Measurements from ENCODE around the gene NUAK1. TPM values are rescaled to one million over a fixed set of nuclear protein-coding genes. Genes with fewer than 3 reads are reported as not detected.

The NUAK1 gene
- total and polyA plus RNA-seq, 3 experiments from 2014 or later = 0.16 TPM; not detected in 2

DNA sequence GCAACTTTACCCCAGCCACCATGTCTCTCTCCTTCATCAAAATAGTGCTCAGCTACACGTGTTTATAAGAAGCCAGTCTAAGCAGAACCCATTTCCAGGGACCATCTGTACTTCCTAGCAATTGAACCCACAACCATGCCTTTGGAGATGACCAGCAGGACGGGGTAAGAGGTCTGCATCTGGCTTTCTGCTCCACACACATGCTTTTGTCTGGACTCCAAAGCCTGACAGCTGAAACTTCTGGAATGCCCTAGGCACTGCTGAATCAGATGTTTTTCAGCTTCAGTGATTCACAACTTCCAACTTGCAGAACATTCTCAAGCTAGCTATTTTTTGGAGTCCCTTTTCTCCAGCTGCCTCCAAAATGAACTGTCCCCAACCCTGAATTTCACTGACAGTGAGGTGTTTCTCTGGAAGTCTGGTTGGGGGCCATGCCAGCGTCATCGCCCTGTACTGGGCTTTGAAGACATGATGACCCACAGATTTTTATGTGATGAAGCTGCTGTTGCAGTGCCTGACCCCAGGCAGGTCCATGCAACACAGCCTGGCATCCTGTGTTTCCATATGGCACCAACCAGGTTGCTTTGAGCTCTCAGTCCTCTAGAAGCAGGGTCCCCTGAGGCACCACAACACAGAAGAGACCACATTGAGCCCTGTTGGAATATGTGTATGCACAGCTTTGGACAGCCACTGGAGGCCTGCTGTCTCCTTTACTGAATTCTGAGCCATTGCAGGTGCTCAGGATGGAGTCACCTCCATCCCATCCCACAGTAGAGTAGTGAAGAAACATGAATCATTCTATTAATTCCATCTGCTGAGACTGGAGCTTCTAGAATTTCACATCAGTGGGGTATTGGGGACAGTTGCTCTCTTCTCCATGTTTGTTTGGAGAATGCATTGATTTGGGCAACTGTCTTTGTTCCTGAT lies 80.2 kb downstream of the NUAK1 start:
- no peaks in the 10 kb centered on the region for H3K36me3 Mint-ChIP-seq
- no peaks in the 10 kb centered on the region for H3K36me3 ChIP-seq (ENCODE audit: insufficient read depth, low read length)
- no peak for DNase-seq
- POLR2A ChIA-PET = no interaction called here
- no peak overlapping the region for H3K27ac Mint-ChIP-seq
- H3K4me1 ChIP-seq (ENCODE audit: insufficient read depth, low read length) = no peaks in the 10 kb centered on the region
- no peaks in the 10 kb centered on the region for H3K9me3 ChIP-seq (ENCODE audit: low read length)
- H3K4me1 Mint-ChIP-seq = no peaks in the 10 kb centered on the region
- peaks cover 4 to 10% (median 9%) of the 10 kb centered on the region in 5 donors for H3K9me3 Mint-ChIP-seq
- H3K27ac ChIP-seq (ENCODE audit: low read depth, low read length) = no peak overlapping the region
- CTCF ChIA-PET = no interaction called here
- H3K4me3 ChIP-seq (ENCODE audit: low read length) = no peak overlapping the region
- no peak overlapping the region for H3K4me3 Mint-ChIP-seq
- H3K27me3 Mint-ChIP-seq = peaks cover 1 to 5% of the 10 kb centered on the region in 2 donors
- H3K27me3 ChIP-seq (ENCODE audit: insufficient read depth, low read length, poor library complexity, severe bottlenecking) = no peaks in the 10 kb centered on the region

DNA sequence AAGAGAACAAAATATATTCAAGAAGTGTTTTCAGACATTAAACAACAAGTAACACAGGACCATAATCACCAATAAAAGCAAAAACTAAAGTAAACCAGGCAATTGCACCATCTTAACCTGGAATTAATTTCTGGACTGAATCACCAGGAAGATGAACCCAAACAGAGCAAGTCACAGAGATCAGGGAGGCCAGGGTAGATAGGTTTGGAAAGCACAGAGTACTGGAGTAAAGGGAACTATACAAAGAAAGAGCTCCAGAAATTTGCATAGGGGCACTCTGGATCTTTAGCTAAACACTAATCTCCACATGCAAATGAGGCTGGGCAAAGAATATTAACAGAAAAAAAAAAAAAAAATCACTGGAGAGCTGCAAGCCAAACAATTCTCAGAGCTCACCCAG lies 84.7 kb downstream of the NUAK1 start:
- Histone ChIP-seq H3K9me3 (ENCODE audit: low read length) (no peaks in the 10 kb centered on the region), H3K36me3 (ENCODE audit: insufficient read depth, low read length) (no peaks in the 10 kb centered on the region), H3K27me3 (ENCODE audit: insufficient read depth, low read length, poor library complexity, severe bottlenecking) (no peaks in the 10 kb centered on the region), H3K27ac (ENCODE audit: low read depth, low read length) (no peak overlapping the region), H3K4me1 (ENCODE audit: insufficient read depth, low read length) (no peaks in the 10 kb centered on the region), H3K4me3 (ENCODE audit: low read length) (no peak overlapping the region)
- no peak overlapping the region for H3K27ac Mint-ChIP-seq
- H3K4me3 Mint-ChIP-seq = no peak overlapping the region
- ChIA-PET POLR2A (no interaction called here), CTCF (no interaction called here)
- no peak for DNase-seq
- peaks cover 3 to 5% of the 10 kb centered on the region in 2 donors for H3K27me3 Mint-ChIP-seq
- H3K4me1 Mint-ChIP-seq = no peaks in the 10 kb centered on the region
- H3K9me3 Mint-ChIP-seq = peaks cover 4 to 10% (median 9%) of the 10 kb centered on the region in 5 donors
- no peaks in the 10 kb centered on the region for H3K36me3 Mint-ChIP-seq

DNA sequence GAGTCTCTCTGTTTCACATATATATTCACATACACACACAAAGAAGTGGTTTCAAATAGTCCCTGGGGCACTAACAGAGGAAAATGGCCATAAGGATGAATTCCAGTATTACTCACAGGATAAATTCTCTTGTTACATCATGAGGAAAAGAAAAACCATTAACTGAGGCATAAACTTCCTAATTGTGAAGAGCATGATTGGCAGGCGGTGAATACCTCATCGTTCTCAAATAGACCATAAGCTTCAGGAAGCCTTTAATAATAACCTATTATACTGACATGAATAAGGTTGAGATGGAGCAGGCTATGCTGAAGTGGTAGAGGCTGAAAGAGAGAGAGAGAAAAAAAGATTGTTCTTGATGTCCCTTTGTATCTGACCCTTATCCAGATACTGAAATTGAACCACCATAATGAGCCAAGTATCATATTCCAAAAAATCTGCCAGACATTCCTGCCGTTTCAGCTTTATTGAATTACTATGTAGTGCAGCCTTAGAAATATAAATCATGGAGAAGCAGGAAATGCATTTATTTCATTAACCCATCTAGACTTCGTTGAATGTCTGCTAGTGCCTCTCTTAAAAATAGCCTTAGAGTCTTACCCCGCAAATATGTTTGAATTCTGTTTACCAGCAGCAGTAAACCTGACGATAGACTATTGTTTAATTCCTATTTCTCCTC lies 86.8 kb downstream of the NUAK1 start:
- H3K27me3 Mint-ChIP-seq = peaks cover 8% of the 10 kb centered on the region in 2 donors
- H3K36me3 Mint-ChIP-seq = no peaks in the 10 kb centered on the region
- H3K4me3 Mint-ChIP-seq = no peak overlapping the region
- Histone ChIP-seq H3K4me1 (ENCODE audit: insufficient read depth, low read length) (no peaks in the 10 kb centered on the region), H3K4me3 (ENCODE audit: low read length) (no peak overlapping the region), H3K9me3 (ENCODE audit: low read length) (no peaks in the 10 kb centered on the region), H3K27ac (ENCODE audit: low read depth, low read length) (no peak overlapping the region), H3K27me3 (ENCODE audit: insufficient read depth, low read length, poor library complexity, severe bottlenecking) (no peaks in the 10 kb centered on the region), H3K36me3 (ENCODE audit: insufficient read depth, low read length) (no peaks in the 10 kb centered on the region)
- H3K9me3 Mint-ChIP-seq = peaks cover 4 to 10% (median 9%) of the 10 kb centered on the region in 5 donors
- H3K4me1 Mint-ChIP-seq = no peaks in the 10 kb centered on the region
- DNase-seq = no peak
- POLR2A ChIA-PET = no interaction called here
- CTCF ChIA-PET = no interaction called here
- no peak overlapping the region for H3K27ac Mint-ChIP-seq

DNA sequence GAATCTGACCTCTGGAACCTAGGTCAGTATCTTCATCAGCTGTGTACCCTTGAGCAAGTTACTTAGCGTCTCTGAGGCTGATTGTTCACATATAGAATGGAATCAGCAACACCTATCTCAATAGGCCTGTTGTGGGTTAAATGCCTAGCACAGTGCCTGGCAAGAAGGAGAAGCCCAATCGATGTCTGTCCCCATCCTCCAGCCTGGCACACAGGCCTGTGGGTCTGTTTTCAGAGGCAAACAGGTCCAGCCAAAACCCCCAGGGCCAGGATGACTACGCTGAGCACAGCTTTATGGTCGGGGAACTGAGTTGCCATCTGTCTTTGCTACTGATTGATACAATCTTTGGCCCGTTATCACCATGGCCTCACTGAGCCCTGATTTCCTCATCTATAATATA lies 89.2 kb downstream of the NUAK1 start:
- Histone ChIP-seq H3K4me3 (ENCODE audit: low read length) (no peak overlapping the region), H3K36me3 (ENCODE audit: insufficient read depth, low read length) (no peaks in the 10 kb centered on the region), H3K4me1 (ENCODE audit: insufficient read depth, low read length) (no peaks in the 10 kb centered on the region), H3K27ac (ENCODE audit: low read depth, low read length) (no peak overlapping the region), H3K27me3 (ENCODE audit: insufficient read depth, low read length, poor library complexity, severe bottlenecking) (no peaks in the 10 kb centered on the region), H3K9me3 (ENCODE audit: low read length) (no peaks in the 10 kb centered on the region)
- no peaks in the 10 kb centered on the region for H3K4me1 Mint-ChIP-seq
- H3K27me3 Mint-ChIP-seq = peaks cover 8% of the 10 kb centered on the region in 2 donors
- ChIA-PET POLR2A (no interaction called here), CTCF (no interaction called here)
- no peak for DNase-seq
- H3K36me3 Mint-ChIP-seq = no peaks in the 10 kb centered on the region
- H3K4me3 Mint-ChIP-seq = no peak overlapping the region
- H3K27ac Mint-ChIP-seq = no peak overlapping the region
- peaks cover 0 to under 1% (median 0%) of the 10 kb centered on the region in 5 donors for H3K9me3 Mint-ChIP-seq

DNA sequence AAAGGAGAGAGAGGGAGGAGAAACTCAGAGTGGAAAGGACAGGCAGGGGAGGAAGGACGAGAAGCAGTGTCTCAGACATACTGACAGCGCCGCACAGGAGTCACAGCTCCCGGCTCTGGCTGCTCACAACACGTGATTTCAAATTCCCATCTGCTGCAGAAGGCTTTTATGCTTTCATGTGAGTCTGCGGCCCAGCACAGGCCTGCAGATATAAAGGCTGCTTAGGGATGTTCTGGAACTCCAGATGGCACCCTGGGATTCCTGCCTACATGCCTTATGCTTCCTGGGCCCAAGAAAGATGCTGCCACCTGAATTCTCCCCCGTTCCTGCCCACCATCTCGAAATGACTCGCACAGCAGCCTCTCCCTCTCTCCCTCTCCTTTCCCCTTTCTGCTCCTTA lies 89.6 kb downstream of the NUAK1 start:
- POLR2A ChIA-PET = no interaction called here
- no peaks in the 10 kb centered on the region for H3K4me1 Mint-ChIP-seq

DNA sequence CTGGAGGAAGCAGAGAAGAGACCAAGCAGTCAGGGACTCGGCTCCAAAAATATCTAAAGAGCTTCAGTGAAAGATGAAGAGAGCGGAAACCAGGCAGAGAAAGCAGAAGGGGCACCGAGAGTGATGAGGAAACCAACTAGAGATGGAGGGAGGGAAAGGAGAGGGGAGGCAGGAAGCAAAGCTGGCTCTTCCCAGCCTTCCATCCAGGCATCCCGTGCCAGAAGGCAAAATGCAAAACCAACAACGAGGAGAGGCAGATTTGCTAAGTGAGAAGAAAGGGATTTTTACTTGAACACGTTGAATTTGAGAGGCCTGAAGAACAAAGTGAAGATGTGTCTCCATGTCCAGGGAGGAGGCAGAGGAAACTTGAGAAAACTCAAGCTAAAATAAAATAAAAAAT lies 90.1 kb downstream of the NUAK1 start:
- POLR2A ChIA-PET = no interaction called here
- CTCF ChIA-PET = no interaction called here
- Histone ChIP-seq H3K9me3 (ENCODE audit: low read length) (no peaks in the 10 kb centered on the region), H3K36me3 (ENCODE audit: insufficient read depth, low read length) (no peaks in the 10 kb centered on the region), H3K27ac (ENCODE audit: low read depth, low read length) (no peak overlapping the region), H3K27me3 (ENCODE audit: insufficient read depth, low read length, poor library complexity, severe bottlenecking) (no peaks in the 10 kb centered on the region), H3K4me1 (ENCODE audit: insufficient read depth, low read length) (no peaks in the 10 kb centered on the region), H3K4me3 (ENCODE audit: low read length) (no peak overlapping the region)
- no peaks in the 10 kb centered on the region for H3K9me3 Mint-ChIP-seq
- no peak overlapping the region for H3K27ac Mint-ChIP-seq
- DNase-seq = no peak
- no peak overlapping the region for H3K4me3 Mint-ChIP-seq
- H3K36me3 Mint-ChIP-seq = no peaks in the 10 kb centered on the region
- H3K4me1 Mint-ChIP-seq = no peaks in the 10 kb centered on the region
- peaks cover 8% of the 10 kb centered on the region in 2 donors for H3K27me3 Mint-ChIP-seq

More for the DNA sequence above, 89.6 kb downstream of the NUAK1 start:
- Mint-ChIP-seq H3K36me3 (no peaks in the 10 kb centered on the region), H3K4me3 (no peak overlapping the region), H3K27me3 (peaks cover 8% of the 10 kb centered on the region in 2 donors), H3K9me3 (no peaks in the 10 kb centered on the region), H3K27ac (no peak overlapping the region)
- Histone ChIP-seq H3K9me3 (ENCODE audit: low read length) (no peaks in the 10 kb centered on the region), H3K27me3 (ENCODE audit: insufficient read depth, low read length, poor library complexity, severe bottlenecking) (no peaks in the 10 kb centered on the region), H3K27ac (ENCODE audit: low read depth, low read length) (no peak overlapping the region), H3K36me3 (ENCODE audit: insufficient read depth, low read length) (no peaks in the 10 kb centered on the region), H3K4me3 (ENCODE audit: low read length) (no peak overlapping the region), H3K4me1 (ENCODE audit: insufficient read depth, low read length) (no peaks in the 10 kb centered on the region)
- CTCF ChIA-PET = no interaction called here
- no peak for DNase-seq

DNA sequence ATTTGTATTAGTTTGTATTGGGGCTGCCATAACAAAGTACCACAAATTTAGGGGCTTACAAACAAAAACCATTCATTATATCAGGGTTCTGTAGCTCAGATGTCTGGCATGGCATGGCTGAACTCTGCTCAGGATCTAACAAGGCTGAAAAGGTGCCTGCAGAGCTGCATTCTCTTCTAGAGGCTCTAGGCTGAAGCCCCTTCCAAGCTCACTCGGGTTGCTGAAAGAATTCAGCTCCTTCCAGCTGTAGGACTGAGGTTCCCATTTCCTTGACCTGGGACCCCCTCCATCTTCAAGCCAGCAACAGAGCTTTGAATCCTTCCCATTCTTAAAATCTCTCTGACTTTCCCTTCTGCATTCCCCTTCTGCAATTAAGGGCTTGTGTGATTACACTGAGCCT lies 90.7 kb downstream of the NUAK1 start:
- H3K9me3 ChIP-seq (ENCODE audit: low read length) = no peaks in the 10 kb centered on the region
- no peak for DNase-seq
- H3K9me3 Mint-ChIP-seq = no peaks in the 10 kb centered on the region
- no peaks in the 10 kb centered on the region for H3K27me3 ChIP-seq (ENCODE audit: insufficient read depth, low read length, poor library complexity, severe bottlenecking)
- no peak overlapping the region for H3K4me3 ChIP-seq (ENCODE audit: low read length)
- H3K27ac Mint-ChIP-seq = no peak overlapping the region
- no peaks in the 10 kb centered on the region for H3K36me3 ChIP-seq (ENCODE audit: insufficient read depth, low read length)
- no peak overlapping the region for H3K27ac ChIP-seq (ENCODE audit: low read depth, low read length)
- ChIA-PET CTCF (no interaction called here), POLR2A (no interaction called here)
- peaks cover 8% of the 10 kb centered on the region in 2 donors for H3K27me3 Mint-ChIP-seq
- no peaks in the 10 kb centered on the region for H3K4me1 Mint-ChIP-seq
- H3K4me3 Mint-ChIP-seq = no peak overlapping the region
- no peaks in the 10 kb centered on the region for H3K36me3 Mint-ChIP-seq
- H3K4me1 ChIP-seq (ENCODE audit: insufficient read depth, low read length) = no peaks in the 10 kb centered on the region

DNA sequence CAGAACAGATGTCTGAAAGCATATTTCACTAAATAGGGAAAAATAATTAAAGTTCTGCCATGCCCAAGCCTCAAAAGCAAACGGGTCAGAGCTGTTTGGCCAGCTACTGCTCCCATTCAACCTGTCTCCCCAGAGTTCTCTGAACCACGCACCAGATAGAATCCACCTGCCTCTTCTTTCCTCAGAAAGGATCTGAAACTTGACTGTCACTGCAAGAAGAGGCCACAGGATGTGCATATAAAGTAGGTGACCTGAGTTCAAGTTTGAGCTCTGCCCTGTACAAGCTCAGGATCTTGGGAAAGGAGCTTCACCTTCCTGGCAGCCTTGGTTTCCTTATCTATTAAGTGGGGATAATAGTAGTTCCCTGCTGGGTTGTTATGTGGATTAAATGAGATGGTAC lies 91.8 kb downstream of the NUAK1 start:
- H3K9me3 ChIP-seq (ENCODE audit: low read length) = no peaks in the 10 kb centered on the region
- H3K36me3 ChIP-seq (ENCODE audit: insufficient read depth, low read length) = no peaks in the 10 kb centered on the region
- no peak overlapping the region for H3K4me3 Mint-ChIP-seq
- no peak overlapping the region for H3K27ac Mint-ChIP-seq
- ChIA-PET POLR2A (no interaction called here), CTCF (no interaction called here)
- H3K36me3 Mint-ChIP-seq = no peaks in the 10 kb centered on the region
- H3K4me3 ChIP-seq (ENCODE audit: low read length) = no peak overlapping the region
- no peak for DNase-seq
- peaks cover 0 to 2% (median 0%) of the 10 kb centered on the region in 5 donors for H3K9me3 Mint-ChIP-seq
- H3K27me3 Mint-ChIP-seq = peaks cover 8% of the 10 kb centered on the region in 2 donors
- H3K4me1 Mint-ChIP-seq = no peaks in the 10 kb centered on the region
- H3K27ac ChIP-seq (ENCODE audit: low read depth, low read length) = no peak overlapping the region
- H3K27me3 ChIP-seq (ENCODE audit: insufficient read depth, low read length, poor library complexity, severe bottlenecking) = no peaks in the 10 kb centered on the region
- no peaks in the 10 kb centered on the region for H3K4me1 ChIP-seq (ENCODE audit: insufficient read depth, low read length)
